Fibroblast of skin of back (primary cell): Measurements from ENCODE around the gene RNF14. TPM values are rescaled to one million over a fixed set of nuclear protein-coding genes. Genes with fewer than 3 reads are reported as not detected.
"Not testable (repeated sequence)": the region's sequence is repeated elsewhere in the genome, so short reads cannot be mapped to it uniquely, and the experiment has no call there.

Experiments
- DNase-seq: peaks from one replicate; pipeline ENCODE4 v3.0.0-alpha.2; 2013
- polyA plus RNA-seq, 2 experiments: library from polyadenylated mRNA; unstranded; fragments of 120-200 nt; gene quantifications; one replicate each; pipeline ENCODE4 v1.2.1, GENCODE V29; 2013; ENCODE audit not compliant: insufficient read length in 2 of 2

RNF14 gene
- 64.2 TPM for polyA plus RNA-seq (2013, experiment 1 of 2; ENCODE audit: insufficient read length)
- polyA plus RNA-seq (2013, experiment 2 of 2; ENCODE audit: insufficient read length), result 50.3 TPM

- DNase-seq, result peak; percentile 95
These were observed at the start of gene RNF14 for GRCh38 chr5:141968914-141969608. RNF14 (plus strand) TSS chr5:141969105; CDS start chr5:141973589, 4,484 bp downstream.

- DNase-seq, result no peak
These were observed 49.4 kb upstream of the RNF14 start for GRCh38 chr5:141919218-141920119.

- DNase-seq, result no peak
These were observed 48.1 kb upstream of the RNF14 start for GRCh38 chr5:141920771-141921170.

GRCh38 chr5:141922827-141923447 is 46.0 kb upstream of the RNF14 start:
- not testable (repeated sequence) for DNase-seq

GRCh38 chr5:141923448-141924313 is 45.2 kb upstream of the RNF14 start, which contains the start of gene DELE1:
DELE1 (plus strand) TSS chr5:141923871; CDS start chr5:141923942, 71 bp downstream.
- DNase-seq, result peak; percentile 95

GRCh38 chr5:141926434-141926833 is 42.5 kb upstream of the RNF14 start:
- no peak for DNase-seq

GRCh38 chr5:141928051-141928450 is 40.9 kb upstream of the RNF14 start:
- DNase-seq, result no peak

- DNase-seq, result no peak
These were observed 39.4 kb upstream of the RNF14 start for GRCh38 chr5:141929398-141930058.

- DNase-seq, result no peak
These were observed 37.2 kb upstream of the RNF14 start for GRCh38 chr5:141931694-141932093.

GRCh38 chr5:141933151-141933550 is 35.8 kb upstream of the RNF14 start:
- no peak for DNase-seq

- no peak for DNase-seq
These were observed 34.6 kb upstream of the RNF14 start for GRCh38 chr5:141934099-141934844.

- DNase-seq, result no peak
These were observed 33.4 kb upstream of the RNF14 start for GRCh38 chr5:141935538-141935937.

GRCh38 chr5:141940695-141941271 is 28.1 kb upstream of the RNF14 start:
- no peak for DNase-seq

- peak; percentile 64 for DNase-seq
These were observed 27.6 kb upstream of the RNF14 start for GRCh38 chr5:141941307-141941706.

GRCh38 chr5:141941779-141942178 is 27.1 kb upstream of the RNF14 start:
- no peak for DNase-seq

- DNase-seq, result no peak
These were observed 26.6 kb upstream of the RNF14 start for GRCh38 chr5:141942185-141942857.

GRCh38 chr5:141944076-141944475 is 24.8 kb upstream of the RNF14 start:
- DNase-seq, result no peak

- DNase-seq, result peak; percentile 6
These were observed 23.3 kb upstream of the RNF14 start for GRCh38 chr5:141945511-141946051.

GRCh38 chr5:141947316-141947715 is 21.6 kb upstream of the RNF14 start:
- no peak for DNase-seq
